T47D (cell line): ENCODE data around the gene USP40.
"Not testable (repeated sequence)": the region's sequence is repeated elsewhere in the genome, so short reads cannot be mapped to it uniquely, and the experiment has no call there.

ENCODE experiments used
- DNase-seq, 2 experiments: peaks; one replicate each; pipeline versions ENCODE4 v3.0.0 to v3.0.0-alpha.2; 2011 to 2012; ENCODE audit warnings: low read depth in 1 of 2, low spot score in 1 of 2
- JUND ChIP-seq: IDR thresholded peaks from 2 replicates; pipeline ENCODE4 v1.6.1; 2012; ENCODE audit warnings: low read depth
- in situ Hi-C: cut with HindIII; loops from 2 replicates; pipeline ENCODE4 v1.10.0; 2016; ENCODE audit warnings: low sequenced_read_pairs, low pct_unique_long_range_greater_than_20kb

USP40 gene

DNA sequence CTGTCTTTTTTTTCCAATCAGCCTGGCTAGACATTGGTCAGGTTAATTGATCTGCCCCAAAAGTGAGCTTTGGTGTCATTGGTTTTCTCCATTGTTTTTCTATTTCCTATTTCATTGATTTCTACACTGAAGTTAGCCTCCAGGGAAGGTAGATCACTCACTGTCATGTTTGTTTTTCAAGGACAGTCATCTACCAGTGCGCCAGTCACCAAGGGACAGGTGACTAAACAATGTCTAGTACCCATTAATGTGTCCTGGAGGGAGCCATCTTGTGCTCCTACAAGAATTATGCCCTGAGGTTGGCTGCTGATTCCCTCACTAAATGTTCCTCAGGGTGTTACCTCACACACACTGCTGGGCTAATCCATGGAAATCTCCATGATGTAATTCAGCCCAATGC lies 17.6 kb upstream of the USP40 start:
- TF ChIP-seq JUND = no peak
- DNase-seq = no peak
- in situ Hi-C loops = no loop called here

GRCh38 chr2:233583217-233583965 lies 16.8 kb upstream of the USP40 start:
- DNase-seq, in situ Hi-C loops: not testable (repeated sequence)

DNA sequence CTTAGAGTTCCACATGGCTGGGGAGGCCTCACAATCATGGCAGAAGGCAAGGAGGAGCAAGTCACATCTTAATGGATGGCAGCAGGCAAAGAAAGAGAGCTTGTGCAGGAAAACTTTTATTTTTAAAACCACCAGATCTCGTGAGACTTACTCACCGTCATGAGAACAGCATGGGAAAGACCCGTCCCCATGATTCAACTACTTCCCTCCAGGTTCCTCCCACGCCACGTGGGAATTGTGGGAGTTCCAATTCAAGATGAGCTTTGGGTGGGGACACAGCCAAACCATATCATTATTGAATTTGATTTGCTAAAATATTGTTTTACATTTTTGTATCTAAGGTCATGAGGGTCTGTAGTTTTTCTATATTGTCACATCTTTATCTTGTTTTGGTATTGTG lies 10.8 kb upstream of the USP40 start:
- in situ Hi-C loops, DNase-seq: not testable (repeated sequence)

DNA sequence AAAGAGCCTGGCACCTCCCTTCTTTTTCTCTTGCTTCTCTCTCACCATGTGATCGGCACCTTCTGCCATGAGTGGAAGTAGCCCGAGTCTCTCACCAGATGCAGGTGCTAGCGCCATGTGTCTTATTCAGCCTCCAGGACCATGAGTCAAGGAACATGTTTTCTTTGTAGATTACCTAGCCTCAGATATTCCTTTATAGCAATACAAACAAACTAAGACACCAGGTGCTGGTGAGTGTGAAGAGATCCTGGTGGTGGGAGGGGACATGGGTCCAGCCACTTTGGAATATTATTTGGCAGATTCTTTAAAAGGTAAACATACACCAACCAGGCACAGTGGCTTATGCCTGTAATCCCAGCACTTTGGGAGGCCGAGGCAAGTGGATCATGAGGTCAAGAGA lies 5.9 kb upstream of the USP40 start:
- in situ Hi-C loops = no loop called here
- no peak for DNase-seq
- TF ChIP-seq JUND = no peak

- in situ Hi-C loops = no loop called here
- no peak for TF ChIP-seq JUND
Measured at GRCh38 chr2:233571462-233571861, 4.9 kb upstream of the USP40 start.

DNA sequence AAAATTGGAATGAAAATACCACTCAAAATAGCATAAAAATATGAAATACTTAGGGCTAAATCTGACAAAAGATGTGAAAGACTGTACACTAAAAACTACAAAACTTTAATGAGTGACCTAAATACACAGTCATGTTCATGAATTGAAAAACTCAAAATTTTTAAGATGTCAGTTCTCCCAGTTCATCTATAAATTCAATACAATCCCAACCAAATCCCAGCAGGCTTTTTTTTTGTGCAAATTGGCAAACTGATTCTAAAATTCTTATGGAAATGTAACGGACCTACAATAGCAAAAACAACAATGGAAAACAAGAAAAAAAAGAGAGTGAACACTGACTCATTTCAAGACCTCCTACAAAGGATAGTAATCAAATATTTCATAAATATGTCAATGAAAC lies 4.4 kb upstream of the USP40 start:
- no peak for TF ChIP-seq JUND
- no peak for DNase-seq
- in situ Hi-C loops = no loop called here

More at GRCh38 chr2:233571462-233571861, 4.9 kb upstream of the USP40 start:
- DNase-seq = no peak

DNA sequence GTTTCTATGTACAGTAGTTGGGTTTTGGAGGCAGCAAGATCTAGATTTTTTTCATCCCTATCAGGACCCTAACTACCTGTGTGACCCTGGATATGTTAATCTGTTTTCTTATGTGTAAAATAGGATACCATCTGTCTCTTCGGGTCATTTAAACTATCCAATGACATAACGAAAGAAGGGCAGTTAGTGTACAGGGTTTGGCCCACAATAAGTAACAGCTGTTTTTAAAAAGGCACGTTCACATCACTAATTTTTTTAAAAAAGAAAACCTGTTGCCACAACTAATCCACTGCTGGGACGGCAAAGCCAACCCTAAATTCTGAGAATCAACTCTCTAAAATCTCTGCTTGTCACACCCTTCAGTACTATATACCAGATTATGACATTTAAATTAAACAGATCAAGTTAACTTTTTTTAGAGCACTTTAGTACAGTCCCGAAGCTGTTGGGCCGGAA lies 869 bp downstream of the USP40 start:
- in situ Hi-C loops = no loop called here
- no peak for TF ChIP-seq JUND
- no peak for DNase-seq

GRCh38 chr2:233563663-233564430 lies 2.7 kb downstream of the USP40 start:
- TF ChIP-seq JUND = no peak
- DNase-seq = no peak
- in situ Hi-C loops = no loop called here

DNA sequence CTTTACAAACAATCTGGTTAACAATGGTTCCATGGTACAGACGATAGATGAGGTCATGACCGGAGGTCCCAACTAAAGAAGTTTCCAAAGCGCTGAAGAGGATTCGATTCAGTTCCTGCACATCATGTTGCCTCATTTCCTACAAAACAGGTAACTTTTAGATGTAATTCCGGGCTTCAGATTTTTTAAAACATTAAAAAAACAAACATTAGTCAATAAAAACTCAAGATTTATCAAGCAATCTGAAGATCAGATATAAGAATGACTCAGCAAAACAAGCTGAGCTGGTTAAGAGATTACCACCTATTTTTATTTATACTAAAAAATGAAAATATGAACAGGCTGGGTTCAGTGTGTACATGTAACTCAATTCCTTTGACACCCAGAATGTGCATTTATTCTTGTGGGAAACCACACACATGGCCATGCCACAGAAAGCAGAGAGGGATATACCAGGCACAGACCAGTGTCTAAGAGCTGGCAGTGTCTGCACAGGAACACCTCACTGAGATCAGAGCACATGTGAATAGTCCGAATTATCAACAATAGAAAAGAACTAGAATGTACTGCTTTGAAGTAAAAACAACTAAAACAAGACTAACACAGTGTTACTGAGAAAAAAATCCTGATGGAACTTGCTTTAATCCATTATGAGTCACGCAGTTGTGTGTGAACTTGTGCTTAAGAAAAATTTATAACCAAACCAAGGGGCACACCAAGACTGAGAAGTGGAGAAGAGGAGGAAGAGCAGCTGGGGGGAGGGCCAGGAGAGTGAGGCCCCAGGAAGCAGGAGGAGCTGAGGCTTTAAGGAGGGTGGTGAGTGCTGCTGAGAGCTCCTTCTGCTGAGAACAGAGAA lies 9.5 kb downstream of the USP40 start:
- in situ Hi-C loops = no loop called here
- DNase-seq = no peak
- TF ChIP-seq JUND = no peak

DNA sequence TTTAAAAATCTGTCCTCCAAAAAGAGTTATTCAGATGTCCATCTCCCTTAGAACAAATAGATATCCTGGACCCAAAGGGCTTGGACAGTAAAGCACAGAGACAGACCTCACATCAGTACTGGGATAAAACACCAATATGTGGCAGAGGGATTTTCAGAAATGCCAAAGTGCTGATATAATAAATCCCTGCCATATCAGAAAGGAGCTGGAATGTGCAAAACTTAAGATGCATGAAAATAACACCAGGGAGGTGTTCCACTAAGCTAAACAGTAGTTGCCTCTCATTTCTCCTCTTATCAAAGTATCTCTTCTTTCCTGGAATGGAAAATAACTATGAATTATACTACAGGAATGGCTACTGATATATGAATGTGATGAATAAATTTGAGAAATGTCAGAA lies 13.2 kb downstream of the USP40 start:
- no peak for TF ChIP-seq JUND
- in situ Hi-C loops = no loop called here
- no peak for DNase-seq

GRCh38 chr2:233551491-233551890 lies 15.1 kb downstream of the USP40 start:
- TF ChIP-seq JUND = no peak
- in situ Hi-C loops = no loop called here
- DNase-seq = no peak

DNA sequence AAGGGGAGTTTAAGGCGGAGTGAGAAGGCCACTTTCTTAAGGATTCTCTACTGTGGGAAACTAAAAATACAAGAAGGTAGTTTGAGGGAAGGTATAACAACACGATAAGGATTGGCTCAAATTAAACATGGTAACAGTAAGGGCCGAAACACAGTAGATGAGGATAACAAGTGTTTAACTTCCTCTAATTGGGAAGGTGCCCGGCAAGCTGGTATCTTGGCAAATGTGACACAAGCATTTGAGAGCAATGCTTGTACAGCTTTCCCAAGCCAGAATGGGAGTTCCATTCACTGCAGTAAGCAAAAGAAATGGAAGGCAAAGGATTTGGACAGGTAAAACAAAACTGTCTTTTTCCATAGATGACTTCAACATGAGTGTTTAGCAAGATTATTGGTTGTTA lies 19.8 kb downstream of the USP40 start:
- no peak for DNase-seq
- no peak for TF ChIP-seq JUND
- in situ Hi-C loops = no loop called here

GRCh38 chr2:233546101-233546500 lies 20.5 kb downstream of the USP40 start:
- in situ Hi-C loops = no loop called here
- no peak for TF ChIP-seq JUND
- no peak for DNase-seq
